Raji (cell line): ENCODE results near the gene INPP5J.

Experiments used
- POLR2A ChIP-seq: IDR thresholded peaks from 2 replicates; pipeline ENCODE4 v1.6.1; 2011; ENCODE audit warnings: low read depth, low read length, control low read depth; ENCODE audit not compliant: insufficient read depth

INPP5J gene

DNA sequence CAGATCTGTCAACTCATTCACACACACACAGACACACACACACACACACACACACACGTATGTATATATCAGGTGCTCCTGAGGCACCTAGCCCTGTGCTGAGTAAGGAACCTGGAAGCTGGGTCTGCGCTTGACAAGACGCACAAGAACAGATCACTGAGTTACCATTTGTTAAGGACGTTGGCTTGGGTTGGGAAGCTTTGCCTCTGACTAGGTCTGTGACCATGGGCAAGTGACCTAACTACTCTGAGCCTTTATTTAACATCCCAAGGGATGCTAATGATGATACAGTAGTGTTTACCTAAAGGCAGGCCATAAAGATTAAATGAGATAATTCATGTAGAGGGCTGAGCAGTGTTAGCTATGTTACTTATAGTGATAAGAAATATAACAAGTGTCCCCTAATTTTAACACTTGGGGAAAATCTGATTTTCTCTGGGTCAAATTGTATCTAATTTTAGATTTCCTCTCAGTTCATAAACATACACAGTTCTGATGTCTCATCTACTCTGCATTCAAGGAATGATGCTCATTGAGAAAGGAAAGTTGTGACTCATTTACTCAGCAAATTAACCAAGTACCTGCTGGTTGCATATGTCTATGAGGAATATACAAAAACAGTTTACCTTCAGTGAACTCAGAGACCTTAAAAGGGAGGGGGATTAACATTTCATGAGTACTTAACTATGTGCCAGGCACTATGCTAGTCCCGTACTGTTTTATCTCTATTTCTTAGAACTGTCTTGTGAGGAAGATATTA lies 50.8 kb downstream of the INPP5J start:
- TF ChIP-seq POLR2A = no peak

DNA sequence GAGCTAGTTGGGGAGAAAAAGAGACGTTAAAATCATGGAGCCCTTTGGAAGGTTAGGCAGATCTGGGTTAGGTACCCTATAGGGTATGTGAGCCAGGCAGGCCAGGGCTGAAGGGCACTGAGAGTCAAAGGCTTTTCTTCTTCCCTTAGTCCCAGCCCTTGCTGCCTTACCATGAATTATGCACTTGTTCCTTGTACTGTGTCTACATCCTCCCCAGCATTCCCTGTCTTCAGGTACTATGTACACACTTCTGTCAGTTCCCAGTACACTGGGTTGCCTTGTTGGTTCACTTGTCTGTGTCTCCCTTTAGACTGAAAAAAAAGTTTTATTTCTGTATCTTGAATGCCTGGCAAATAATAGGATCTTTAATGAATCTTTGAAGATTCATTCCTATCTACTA lies 54.2 kb downstream of the INPP5J start:
- no peak for TF ChIP-seq POLR2A

DNA sequence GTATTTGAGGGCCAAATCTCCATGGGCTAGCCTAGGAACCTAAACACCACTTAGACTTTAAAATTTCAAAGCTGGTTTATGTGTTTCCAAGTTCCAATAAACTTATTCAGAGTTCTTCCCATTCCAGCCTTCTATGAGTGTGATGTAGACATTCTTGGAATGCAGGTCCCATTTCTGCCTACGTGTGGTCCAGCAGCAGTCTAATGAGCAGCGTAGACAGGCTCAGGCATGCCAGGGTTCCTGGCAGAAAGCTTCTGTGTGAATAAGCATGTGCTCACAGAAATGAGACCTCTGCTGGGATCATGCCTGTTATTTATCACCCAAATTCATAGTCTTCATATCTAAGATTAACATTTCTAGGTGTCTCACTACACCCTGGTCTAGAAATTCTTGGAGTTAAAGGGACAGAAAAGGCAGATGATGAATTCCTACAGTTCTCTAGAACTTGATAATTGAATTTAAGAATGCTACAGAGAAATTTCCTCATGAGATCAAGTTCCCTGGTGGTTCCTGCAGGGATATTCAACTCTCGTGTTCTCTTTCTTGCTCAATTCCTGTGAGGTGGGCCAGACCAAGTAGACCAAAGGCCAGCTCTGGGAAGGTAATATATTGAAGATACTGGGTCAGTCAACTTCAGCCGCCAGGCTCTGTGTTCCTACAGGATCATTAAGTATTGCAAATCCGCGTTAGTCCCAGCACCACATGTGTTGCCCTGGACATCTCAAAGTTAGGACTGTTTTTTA lies 54.8 kb downstream of the INPP5J start:
- TF ChIP-seq POLR2A = no peak

DNA sequence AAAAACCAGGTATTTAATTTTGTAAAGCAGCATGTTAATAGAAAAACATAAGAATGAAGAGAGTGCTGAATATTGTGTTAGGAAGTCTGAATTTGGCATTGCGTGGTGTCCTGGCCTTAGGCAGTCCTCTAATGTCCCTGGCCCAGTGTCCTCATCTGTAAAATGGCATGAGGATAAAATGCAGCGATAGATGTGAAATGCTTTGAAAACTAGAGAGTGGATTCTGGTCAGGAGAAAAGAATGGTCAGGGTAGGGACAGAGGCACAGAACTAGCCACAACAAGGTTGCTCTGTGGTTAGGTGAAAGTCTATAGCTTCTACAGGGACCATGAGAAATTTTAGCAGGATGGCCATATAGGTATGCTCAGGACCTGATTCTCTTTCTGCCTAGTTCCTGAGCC lies 56.1 kb downstream of the INPP5J start:
- no peak for TF ChIP-seq POLR2A

DNA sequence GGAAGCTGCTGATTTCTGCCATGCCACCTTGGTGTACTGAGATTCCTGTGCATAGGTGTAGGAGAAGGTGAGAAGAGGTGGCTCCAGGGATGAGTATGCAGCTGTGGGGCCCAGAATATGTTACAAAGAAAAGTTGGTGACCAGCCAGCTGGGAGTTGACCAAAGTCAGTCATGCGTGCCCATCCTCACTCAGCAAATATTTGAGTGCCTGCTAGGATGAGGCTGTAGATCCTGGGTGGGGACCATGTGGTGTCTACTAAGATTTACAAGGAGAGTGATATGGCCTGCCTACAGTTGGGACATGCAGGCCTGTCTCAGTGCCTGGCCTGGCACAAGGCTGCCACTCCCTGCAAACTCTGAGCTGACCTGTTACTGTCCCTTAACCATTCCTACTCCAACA lies 56.6 kb downstream of the INPP5J start:
- TF ChIP-seq POLR2A = no peak

DNA sequence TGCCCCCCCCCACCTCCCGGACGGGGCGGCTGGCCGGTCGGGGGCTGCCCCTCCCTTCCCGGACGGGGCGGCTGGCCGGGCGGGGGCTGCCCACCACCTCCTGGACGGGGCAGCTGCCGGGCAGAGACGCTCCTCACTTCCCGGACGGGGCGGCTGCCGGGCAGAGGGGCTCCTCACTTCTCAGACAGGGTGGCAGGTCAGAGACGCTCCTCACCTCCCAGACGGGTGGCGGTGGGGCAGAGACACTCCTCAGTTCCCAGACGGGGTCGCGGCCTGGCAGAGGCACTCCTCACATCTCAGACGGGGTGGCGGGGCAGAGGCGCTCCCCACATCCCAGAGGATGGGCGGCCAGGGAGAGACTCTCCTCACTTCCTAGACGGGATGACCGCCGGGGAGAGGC lies 61.2 kb downstream of the INPP5J start:
- TF ChIP-seq POLR2A = no peak
